Measurements from ENCODE around the gene EBP.

DNA sequence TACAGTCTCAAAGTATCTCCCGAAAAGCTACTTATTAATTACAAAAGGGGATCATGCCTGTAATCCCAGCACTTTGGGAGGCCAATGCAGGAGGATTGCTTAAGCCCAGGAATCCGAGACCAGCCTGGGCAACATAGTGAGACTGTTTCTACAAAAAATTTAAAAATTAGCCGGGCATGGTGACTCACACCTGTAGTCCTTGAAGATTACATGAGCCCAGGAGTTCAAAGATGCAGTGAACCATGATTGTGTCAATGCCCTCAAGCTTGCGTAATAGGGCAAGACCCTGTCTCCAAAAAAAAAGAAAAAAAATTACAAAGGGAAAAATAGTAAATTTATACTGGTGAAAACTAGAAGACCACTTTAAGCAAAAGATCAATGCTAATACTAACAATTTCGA, 16.1 kb upstream of the EBP start:
- TF ChIP-seq, protein P1, sequence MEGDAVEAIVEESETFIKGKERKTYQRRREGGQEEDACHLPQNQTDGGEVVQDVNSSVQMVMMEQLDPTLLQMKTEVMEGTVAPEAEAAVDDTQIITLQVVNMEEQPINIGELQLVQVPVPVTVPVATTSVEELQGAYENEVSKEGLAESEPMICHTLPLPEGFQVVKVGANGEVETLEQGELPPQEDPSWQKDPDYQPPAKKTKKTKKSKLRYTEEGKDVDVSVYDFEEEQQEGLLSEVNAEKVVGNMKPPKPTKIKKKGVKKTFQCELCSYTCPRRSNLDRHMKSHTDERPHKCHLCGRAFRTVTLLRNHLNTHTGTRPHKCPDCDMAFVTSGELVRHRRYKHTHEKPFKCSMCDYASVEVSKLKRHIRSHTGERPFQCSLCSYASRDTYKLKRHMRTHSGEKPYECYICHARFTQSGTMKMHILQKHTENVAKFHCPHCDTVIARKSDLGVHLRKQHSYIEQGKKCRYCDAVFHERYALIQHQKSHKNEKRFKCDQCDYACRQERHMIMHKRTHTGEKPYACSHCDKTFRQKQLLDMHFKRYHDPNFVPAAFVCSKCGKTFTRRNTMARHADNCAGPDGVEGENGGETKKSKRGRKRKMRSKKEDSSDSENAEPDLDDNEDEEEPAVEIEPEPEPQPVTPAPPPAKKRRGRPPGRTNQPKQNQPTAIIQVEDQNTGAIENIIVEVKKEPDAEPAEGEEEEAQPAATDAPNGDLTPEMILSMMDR (IDR thresholded peaks at IDR 0.05) = no peak
- TF ChIP-seq POLR2AphosphoS5 (IDR thresholded peaks at IDR 0.05) = no peak

Measured in breast epithelium (tissue), 3 donors.